CD4-positive, CD25-positive, alpha-beta regulatory T cell (primary cell): ENCODE data around the gene POLA2. TPM values are rescaled to one million over a fixed set of nuclear protein-coding genes. Genes with fewer than 3 reads are reported as not detected.
"Not testable (repeated sequence)": the region's sequence is repeated elsewhere in the genome, so short reads cannot be mapped to it uniquely, and the experiment has no call there.

Source experiments
- ATAC-seq, 2 donors: fragments of 150-1000 bp; cut with Tn5 transposase; one replicate each; pipeline ENCODE4 v1.10.0; 2021; ENCODE audit warnings: low read depth in 2 of 2, moderate number of reproducible peaks in 2 of 2, moderate library complexity in 1 of 2
- DNase-seq, 3 donors: peaks; one replicate each; pipeline versions ENCODE4 v3.0.0 to v3.0.0-alpha.2; 2012 to 2022; ENCODE audit warnings: mixed read lengths in 1 of 3
- H3K27ac ChIP-seq: one replicate; pipeline ENCODE4 v1.7.0; 2013; ENCODE audit warnings: mild to moderate bottlenecking, low read length; ENCODE audit not compliant: insufficient read depth, poor library complexity, severe bottlenecking
- H3K27me3 ChIP-seq: one replicate; pipeline ENCODE4 v1.7.0; 2013; ENCODE audit warnings: low read length; ENCODE audit not compliant: control insufficient read depth, insufficient read depth
- H3K36me3 ChIP-seq: one replicate; pipeline ENCODE4 v1.7.0; 2013; ENCODE audit warnings: mild to moderate bottlenecking, low read length, moderate library complexity; ENCODE audit not compliant: control insufficient read depth, insufficient read depth
- H3K4me1 ChIP-seq: 2 replicates; pipeline ENCODE4 v1.7.0; 2013; ENCODE audit warnings: mild to moderate bottlenecking, low read length; ENCODE audit not compliant: insufficient read depth, control insufficient read depth, poor library complexity, severe bottlenecking
- H3K4me3 ChIP-seq: one replicate; pipeline ENCODE4 v1.7.0; 2013; ENCODE audit warnings: low read depth, mild to moderate bottlenecking, low read length, moderate library complexity
- H3K9me3 ChIP-seq, 2 experiments: 1 replicate in 1 of 2; 2 replicates in 1 of 2; pipeline ENCODE4 v1.7.0; 2013; ENCODE audit warnings: low read length in 2 of 2, mild to moderate bottlenecking in 1 of 2, moderate library complexity in 1 of 2; ENCODE audit not compliant: control insufficient read depth in 2 of 2
- H3K27ac Mint-ChIP-seq, 3 donors: one replicate each; pipeline ENCODE4 v1.8.0; 2020 to 2022; ENCODE audit warnings: mild to moderate bottlenecking in 3 of 3, mixed read lengths in 3 of 3, moderate library complexity in 2 of 3
- H3K27me3 Mint-ChIP-seq: one replicate; pipeline ENCODE4 v1.8.0; 2022; ENCODE audit warnings: mild to moderate bottlenecking, mixed read lengths
- H3K36me3 Mint-ChIP-seq: one replicate; pipeline ENCODE4 v1.8.0; 2020; ENCODE audit warnings: mixed read lengths
- H3K4me1 Mint-ChIP-seq, 4 donors: one replicate each; pipeline ENCODE4 v1.8.0; 2020 to 2022; ENCODE audit warnings: mixed read lengths in 4 of 4, mild to moderate bottlenecking in 1 of 4
- H3K4me3 Mint-ChIP-seq, 4 donors: one replicate each; pipeline ENCODE4 v1.8.0; 2020 to 2022; ENCODE audit warnings: mild to moderate bottlenecking in 4 of 4, mixed read lengths in 4 of 4, moderate library complexity in 3 of 4
- H3K9me3 Mint-ChIP-seq, 7 donors: one replicate each; pipeline ENCODE4 v1.8.0; 2020 to 2022; ENCODE audit warnings: mixed read lengths in 7 of 7, mild to moderate bottlenecking in 3 of 7, moderate library complexity in 2 of 7
- polyA plus RNA-seq, 4 donors: library from polyadenylated mRNA; unstranded; fragments of 300-500 nt; fragmentation: Illumina TruSeq; gene quantifications; one replicate each; pipeline ENCODE4 v1.2.3, GENCODE V29; 2021
- total RNA-seq: library from RNA; stranded (reverse); gene quantifications from one replicate; pipeline ENCODE4 v1.2.3, GENCODE V29; 2022

Gene POLA2
- total and polyA plus RNA-seq, 5 donors from 2014 or later = 8.3 to 25.7 (median 13.1) TPM

DNA sequence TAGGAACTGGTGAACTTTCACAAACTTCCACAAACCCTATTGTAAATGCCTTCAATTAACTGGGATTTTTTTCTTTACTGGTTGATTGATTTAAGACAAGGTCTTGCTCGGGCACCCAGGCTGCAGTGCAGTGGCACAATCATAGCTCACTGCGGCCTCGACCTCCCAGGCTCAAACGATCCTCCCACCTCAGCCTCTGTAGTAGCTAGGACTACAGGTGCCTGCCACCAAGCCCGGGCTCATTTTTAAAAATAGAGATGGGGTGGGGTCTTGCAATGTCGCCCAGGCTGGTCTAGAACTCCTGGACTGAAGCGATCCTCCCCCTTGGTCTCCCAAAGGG is 35.7 kb upstream of the POLA2 start:
- H3K9me3 ChIP-seq = no peaks in the 10 kb centered on the region
- Mint-ChIP-seq H3K4me3 (peak overlapping the region in 3 of 4 donors; percentile 44 to 69 (median 60)), H3K27me3 (peaks cover 26% of the 10 kb centered on the region), H3K9me3 (peaks cover 0 to 2% (median 0%) of the 10 kb centered on the region in 7 donors), H3K4me1 (peaks cover 0 to 13% (median 6%) of the 10 kb centered on the region in 4 donors), H3K27ac (no peak overlapping the region), H3K36me3 (peaks cover 9% of the 10 kb centered on the region)
- H3K27me3 ChIP-seq = peaks cover 4% of the 10 kb centered on the region
- H3K4me1 ChIP-seq = peaks cover 9% of the 10 kb centered on the region
- no peak overlapping the region for H3K4me3 ChIP-seq
- H3K36me3 ChIP-seq = no peaks in the 10 kb centered on the region
- H3K27ac ChIP-seq = no peak overlapping the region
- DNase-seq = no peak
- ATAC-seq = no peak

DNA sequence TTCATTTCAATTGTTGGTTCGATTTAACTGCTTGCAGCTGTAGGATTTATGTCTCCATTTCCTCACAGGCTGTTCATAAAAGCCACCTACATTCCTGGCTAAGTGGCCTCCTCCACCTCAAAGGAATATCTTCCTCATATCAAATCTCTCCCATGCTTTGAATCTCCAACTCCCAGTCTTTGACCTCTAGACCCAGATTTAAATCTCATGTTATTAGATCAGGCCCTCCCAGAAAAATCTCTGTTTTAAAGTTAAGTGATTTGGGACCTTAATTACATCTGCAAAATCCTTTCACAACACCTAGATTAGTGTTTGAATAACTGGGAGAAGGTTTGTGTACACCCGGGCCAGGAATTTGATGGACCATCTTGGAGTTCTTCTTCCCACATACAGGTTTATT is 33.9 kb upstream of the POLA2 start:
- peaks cover 26% of the 10 kb centered on the region for H3K27me3 Mint-ChIP-seq

DNA sequence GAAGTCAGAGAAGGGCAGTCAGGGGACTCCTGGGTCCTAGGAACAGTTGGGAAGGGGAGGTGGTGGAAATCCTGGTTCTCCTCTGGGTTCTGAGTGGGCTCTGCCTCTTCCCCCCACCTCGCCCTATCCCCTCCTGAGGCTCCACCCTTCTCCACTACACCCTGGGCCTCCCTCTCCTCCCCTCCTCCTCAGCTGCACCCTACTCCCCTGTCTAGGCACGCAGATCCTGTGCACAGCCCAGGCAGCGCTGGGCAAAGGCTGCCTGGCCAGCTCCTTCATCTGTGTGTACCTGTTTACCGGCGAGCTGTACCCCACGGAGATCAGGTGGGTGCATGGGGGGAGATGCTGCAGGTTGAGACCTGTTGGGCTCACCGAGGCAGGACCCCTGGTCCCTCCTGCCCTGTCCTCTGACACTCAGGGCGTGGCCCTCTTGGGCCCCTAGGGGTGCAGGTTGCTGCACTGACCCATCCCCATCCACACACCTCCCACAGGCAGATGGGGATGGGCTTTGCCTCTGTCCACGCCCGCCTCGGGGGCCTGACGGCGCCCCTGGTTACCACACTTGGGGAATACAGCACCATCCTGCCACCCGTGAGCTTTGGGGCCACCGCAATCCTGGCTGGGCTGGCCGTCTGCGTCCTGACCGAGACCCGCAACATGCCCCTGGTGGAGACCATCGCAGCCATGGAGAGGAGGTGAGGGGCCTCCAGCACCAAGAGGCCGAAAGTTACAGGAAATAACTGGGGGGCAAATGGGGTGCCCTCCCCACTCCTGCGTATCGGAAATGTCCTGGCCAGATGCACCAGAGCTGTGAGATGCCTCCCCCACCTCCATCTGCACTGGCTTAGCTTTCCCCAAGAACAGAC is 25.3 kb upstream of the POLA2 start:
- H3K36me3 Mint-ChIP-seq = no peaks in the 10 kb centered on the region
- no peaks in the 10 kb centered on the region for H3K4me1 ChIP-seq
- H3K27me3 ChIP-seq = no peaks in the 10 kb centered on the region
- H3K4me3 ChIP-seq = no peak overlapping the region
- DNase-seq = no peak
- H3K27me3 Mint-ChIP-seq = peaks cover 12% of the 10 kb centered on the region
- H3K27ac ChIP-seq = no peak overlapping the region
- H3K36me3 ChIP-seq = no peaks in the 10 kb centered on the region
- H3K9me3 Mint-ChIP-seq = no peaks in the 10 kb centered on the region
- ATAC-seq = no peak
- H3K4me1 Mint-ChIP-seq = no peaks in the 10 kb centered on the region
- no peak overlapping the region for H3K27ac Mint-ChIP-seq
- no peaks in the 10 kb centered on the region for H3K9me3 ChIP-seq
- no peak overlapping the region for H3K4me3 Mint-ChIP-seq

More for the DNA sequence above, 33.9 kb upstream of the POLA2 start:
- DNase-seq = no peak
- Mint-ChIP-seq H3K36me3 (peaks cover 9% of the 10 kb centered on the region), H3K4me1 (peaks cover 0 to 13% (median 5%) of the 10 kb centered on the region in 4 donors), H3K9me3 (peaks cover 0 to 2% (median 0%) of the 10 kb centered on the region in 7 donors), H3K27ac (no peak overlapping the region), H3K4me3 (no peak overlapping the region)
- Histone ChIP-seq H3K27ac (no peak overlapping the region), H3K27me3 (peaks cover 4% of the 10 kb centered on the region), H3K4me1 (peaks cover 9% of the 10 kb centered on the region), H3K9me3 (no peaks in the 10 kb centered on the region), H3K36me3 (no peaks in the 10 kb centered on the region), H3K4me3 (no peak overlapping the region)
- no peak for ATAC-seq

GRCh38 chr11:65238302-65238701 is 23.5 kb upstream of the POLA2 start:
- H3K4me1 ChIP-seq, H3K4me3 ChIP-seq, H3K4me3 Mint-ChIP-seq, H3K27ac ChIP-seq, H3K9me3 Mint-ChIP-seq, H3K36me3 ChIP-seq, H3K27ac Mint-ChIP-seq, DNase-seq, ATAC-seq, H3K9me3 ChIP-seq, H3K4me1 Mint-ChIP-seq, H3K27me3 ChIP-seq, H3K36me3 Mint-ChIP-seq: not testable (repeated sequence)
- H3K27me3 Mint-ChIP-seq = peaks cover 11% of the 10 kb centered on the region

DNA sequence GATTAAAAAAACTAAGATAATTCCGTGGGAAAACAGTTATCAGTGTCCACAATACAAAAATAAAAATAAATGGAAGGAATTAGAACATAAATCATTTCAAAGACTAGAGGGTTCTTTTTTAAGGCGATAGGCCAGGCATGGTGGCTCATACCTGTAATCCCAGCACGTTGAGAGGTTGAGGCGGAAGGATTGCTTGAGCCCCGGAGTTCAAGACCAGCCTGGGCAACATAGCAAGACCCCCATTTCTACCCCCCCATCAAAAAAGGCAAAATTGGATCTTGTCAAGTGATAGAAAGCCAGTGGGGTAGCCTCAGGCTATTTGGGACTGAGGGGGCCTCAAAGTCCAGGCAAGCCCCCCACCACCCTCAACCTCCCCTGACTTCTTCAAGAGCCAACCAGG is 20.6 kb upstream of the POLA2 start:
- peaks cover 7 to 10% of the 10 kb centered on the region in 2 experiments for H3K9me3 ChIP-seq
- H3K27ac Mint-ChIP-seq = no peak overlapping the region
- H3K27me3 ChIP-seq = no peaks in the 10 kb centered on the region
- H3K27ac ChIP-seq = no peak overlapping the region
- H3K4me1 Mint-ChIP-seq = no peaks in the 10 kb centered on the region
- H3K9me3 Mint-ChIP-seq = peaks cover 0 to 7% (median 3%) of the 10 kb centered on the region in 7 donors
- no peak overlapping the region for H3K4me3 ChIP-seq
- ATAC-seq = no peak
- H3K36me3 ChIP-seq = no peaks in the 10 kb centered on the region
- no peak overlapping the region for H3K4me3 Mint-ChIP-seq
- peaks cover 4% of the 10 kb centered on the region for H3K36me3 Mint-ChIP-seq
- DNase-seq = no peak
- H3K27me3 Mint-ChIP-seq = peaks cover 7% of the 10 kb centered on the region
- no peaks in the 10 kb centered on the region for H3K4me1 ChIP-seq

DNA sequence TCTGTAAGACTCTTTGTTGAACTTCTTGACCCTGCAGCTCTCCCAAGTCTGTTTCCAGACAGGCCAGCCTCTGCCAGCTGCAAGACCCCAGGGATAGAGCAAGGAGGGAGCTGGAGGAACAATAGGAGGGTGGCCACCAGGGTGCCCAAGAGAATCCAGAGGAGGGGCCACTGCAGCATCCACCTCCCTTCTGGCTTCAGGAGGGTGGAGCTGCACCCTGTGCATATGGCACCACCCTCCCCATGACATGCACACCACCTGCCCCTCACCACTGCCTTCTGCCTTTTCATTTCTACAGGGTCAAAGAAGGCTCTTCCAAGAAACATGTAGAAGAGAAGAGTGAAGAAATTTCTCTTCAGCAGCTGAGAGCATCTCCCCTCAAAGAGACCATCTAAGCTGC is 20.1 kb upstream of the POLA2 start:
- Histone ChIP-seq H3K27me3 (no peaks in the 10 kb centered on the region), H3K9me3 (peaks cover 7 to 10% of the 10 kb centered on the region in 2 experiments), H3K36me3 (no peaks in the 10 kb centered on the region), H3K4me3 (no peak overlapping the region), H3K27ac (no peak overlapping the region), H3K4me1 (no peaks in the 10 kb centered on the region)
- Mint-ChIP-seq H3K4me1 (no peaks in the 10 kb centered on the region), H3K27ac (peak overlapping the region in 1 of 3 donors; percentile 52), H3K27me3 (peaks cover 7% of the 10 kb centered on the region), H3K9me3 (peaks cover 0 to 7% (median 3%) of the 10 kb centered on the region in 7 donors), H3K36me3 (peaks cover 4% of the 10 kb centered on the region), H3K4me3 (no peak overlapping the region)
- DNase-seq (no peak), ATAC-seq (no peak)

- Mint-ChIP-seq H3K4me1 (no peaks in the 10 kb centered on the region), H3K4me3 (no peak overlapping the region), H3K9me3 (peaks cover 0 to 7% (median 3%) of the 10 kb centered on the region in 7 donors), H3K27ac (no peak overlapping the region), H3K36me3 (peaks cover 4% of the 10 kb centered on the region), H3K27me3 (peaks cover 4% of the 10 kb centered on the region)
- no peaks in the 10 kb centered on the region for H3K36me3 ChIP-seq
- no peak for DNase-seq
- H3K27me3 ChIP-seq = no peaks in the 10 kb centered on the region
- ATAC-seq = no peak
- no peak overlapping the region for H3K4me3 ChIP-seq
- H3K27ac ChIP-seq = no peak overlapping the region
- H3K4me1 ChIP-seq = no peaks in the 10 kb centered on the region
- H3K9me3 ChIP-seq = peaks cover 7 to 10% of the 10 kb centered on the region in 2 experiments
These were observed 19.4 kb upstream of the POLA2 start for GRCh38 chr11:65242389-65242788.

DNA sequence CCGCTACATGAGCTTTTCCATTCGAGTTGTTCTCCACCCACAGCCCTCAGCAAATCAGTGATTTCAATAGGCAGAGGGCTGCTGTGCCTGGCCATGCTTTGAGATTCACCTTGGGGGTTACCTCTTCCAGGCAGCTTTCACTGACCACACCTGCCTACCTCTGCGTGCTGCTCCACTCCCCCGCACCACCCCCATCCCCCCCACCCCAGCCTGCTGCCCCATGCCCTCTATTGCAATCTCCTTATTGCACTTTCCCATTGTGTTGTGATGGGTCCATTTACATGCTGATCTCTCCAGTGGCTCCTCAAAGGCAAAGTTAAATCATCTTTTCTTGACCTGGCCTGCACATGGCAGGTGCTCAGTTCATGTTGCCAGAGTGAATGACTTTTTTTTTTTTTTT is 18.0 kb upstream of the POLA2 start:
- Histone ChIP-seq H3K36me3 (no peaks in the 10 kb centered on the region), H3K27me3 (no peaks in the 10 kb centered on the region), H3K27ac (no peak overlapping the region), H3K9me3 (peaks cover 7 to 10% of the 10 kb centered on the region in 2 experiments), H3K4me3 (no peak overlapping the region), H3K4me1 (no peaks in the 10 kb centered on the region)
- Mint-ChIP-seq H3K4me1 (no peaks in the 10 kb centered on the region), H3K36me3 (peaks cover 4% of the 10 kb centered on the region), H3K4me3 (no peak overlapping the region), H3K9me3 (peaks cover 0 to 7% (median 3%) of the 10 kb centered on the region in 7 donors), H3K27me3 (peaks cover 4% of the 10 kb centered on the region), H3K27ac (no peak overlapping the region)
- no peak for ATAC-seq
- DNase-seq = no peak
